ENCODE results near the gene FFAR1.

Gene FFAR1

GRCh38 chr19:35392742-35393715, 45.3 kb downstream of the FFAR1 start:
- DNase-seq (ENCODE audit: low read depth): no peak

- no peak for DNase-seq (ENCODE audit: low read depth)
Measured at GRCh38 chr19:35395382-35396199, 47.9 kb downstream of the FFAR1 start.

- DNase-seq (ENCODE audit: low read depth): no peak
Measured at GRCh38 chr19:35396240-35396885, 48.7 kb downstream of the FFAR1 start.

- no peak for DNase-seq (ENCODE audit: low read depth)
Measured at GRCh38 chr19:35397064-35397463, 49.4 kb downstream of the FFAR1 start.

Data from EH (cell line).